B cell (primary cell): ENCODE data around the gene PLAAT3. TPM values are rescaled to one million over a fixed set of nuclear protein-coding genes. Genes with fewer than 3 reads are reported as not detected.

Experiments used
- ATAC-seq: fragments of 200-7000 bp; cut with Tn5 transposase; one replicate; pipeline ENCODE4 v1.10.0; 2021; ENCODE audit warnings: low read depth, mild to moderate bottlenecking, moderate number of reproducible peaks, moderate library complexity
- CTCF ChIA-PET: fragments of 350-600 bp; sonication (Branson Sonifier 250); formaldehyde crosslinking; loops from one replicate; lab custom pipeline; 2021; ENCODE audit warnings: antibody characterized with exemption, inconsistent platforms; lab: Charles Lee
- POLR2A ChIA-PET: fragments of 350-600 bp; sonication (Branson Sonifier 250); formaldehyde crosslinking; loops from one replicate; lab custom pipeline; 2021; ENCODE audit warnings: antibody characterized with exemption; lab: Charles Lee
- DNase-seq: peaks from one replicate; pipeline ENCODE4 v3.0.0; 2013
- H2AFZ ChIP-seq: 2 replicates; pipeline ENCODE4 v1.6.1; 2012; ENCODE audit warnings: mild to moderate bottlenecking, low read depth, low read length; ENCODE audit not compliant: insufficient read depth, poor library complexity, severe bottlenecking
- H3K27ac ChIP-seq, 2 donors: 1 replicate in 1 of 2; 2 replicates in 1 of 2; pipeline ENCODE4 v1.5.1; 2012 to 2013; ENCODE audit warnings: low read length in 2 of 2, mild to moderate bottlenecking in 2 of 2, moderate library complexity in 1 of 2
- H3K27me3 ChIP-seq, 4 experiments: fragments of 200-600 bp in 1 of 4; sonication (generic) in 1 of 4; replicated peaks in 1 of 4; 1 replicate in 2 of 4; 2 replicates in 2 of 4; pipeline versions ENCODE4 v1.6.1 to v1.7.0; 2013 to 2016; ENCODE audit warnings: low read length in 3 of 4, mild to moderate bottlenecking in 2 of 4, mixed read lengths in 1 of 4, moderate library complexity in 1 of 4; ENCODE audit not compliant: insufficient read depth in 4 of 4, control insufficient read depth in 3 of 4; ENCODE audit errors: control extremely low read depth in 1 of 4
- H3K36me3 ChIP-seq, 2 experiments: replicated peaks in 1 of 2; 1 replicate in 1 of 2; 2 replicates in 1 of 2; pipeline versions ENCODE4 v1.6.1 to v1.7.1; 2013; ENCODE audit warnings: low read length in 1 of 2; ENCODE audit not compliant: insufficient read depth in 2 of 2, control insufficient read depth in 1 of 2; ENCODE audit errors: control extremely low read depth in 1 of 2, extremely low read depth in 1 of 2
- H3K4me1 ChIP-seq, 2 donors: fragments of 200-600 bp in 1 of 2; sonication (generic) in 1 of 2; 1 replicate in 1 of 2; 2 replicates in 1 of 2; pipeline versions ENCODE4 v1.5.1 to v1.6.1; 2013 to 2017; ENCODE audit warnings: low read length in 2 of 2; ENCODE audit not compliant: control insufficient read depth in 2 of 2, insufficient read depth in 2 of 2
- H3K4me2 ChIP-seq: replicated peaks from 2 replicates; pipeline ENCODE3; 2012; ENCODE audit warnings: mild to moderate bottlenecking, low read depth, low read length; ENCODE audit not compliant: poor library complexity, severe bottlenecking
- H3K4me3 ChIP-seq, 5 experiments: fragments of 200-600 bp in 1 of 5; sonication (generic) in 1 of 5; 1 replicate in 3 of 5; 2 replicates in 2 of 5; pipeline versions ENCODE4 v1.5.1 to v1.7.0; 2011 to 2016; ENCODE audit warnings: low read length in 4 of 5, mild to moderate bottlenecking in 4 of 5, low read depth in 2 of 5, control low read depth in 1 of 5, moderate library complexity in 1 of 5; ENCODE audit not compliant: insufficient read depth in 1 of 5; ENCODE audit errors: control extremely low read depth in 1 of 5, extremely low read depth in 1 of 5
- H3K79me2 ChIP-seq: fragments of 200-600 bp; sonication (generic); one replicate; pipeline ENCODE4 v1.6.0; 2016; ENCODE audit warnings: low read length; ENCODE audit not compliant: control insufficient read depth, insufficient read depth
- H3K9ac ChIP-seq: fragments of 200-600 bp; sonication (generic); 2 replicates; pipeline ENCODE4 v1.6.1; 2017; ENCODE audit warnings: mild to moderate bottlenecking, low read length, moderate library complexity
- H3K9me3 ChIP-seq, 3 donors: one replicate each; pipeline versions ENCODE4 v1.6.1 to v1.7.1; 2013; ENCODE audit warnings: low read length in 2 of 3; ENCODE audit not compliant: control insufficient read depth in 2 of 3, insufficient read depth in 1 of 3; ENCODE audit errors: control extremely low read depth in 1 of 3
- H4K20me1 ChIP-seq: 2 replicates; pipeline ENCODE4 v1.6.0; 2012; ENCODE audit warnings: mild to moderate bottlenecking, low read length; ENCODE audit not compliant: insufficient read depth, control insufficient read depth, poor library complexity, severe bottlenecking
- H3K27ac Mint-ChIP-seq: one replicate; pipeline ENCODE4 v1.8.0; 2021; ENCODE audit warnings: mixed read lengths
- H3K27me3 Mint-ChIP-seq: one replicate; pipeline ENCODE4 v1.8.0; 2021; ENCODE audit warnings: mixed read lengths
- H3K4me1 Mint-ChIP-seq: one replicate; pipeline ENCODE4 v1.8.0; 2021; ENCODE audit warnings: mixed read lengths
- H3K4me3 Mint-ChIP-seq: one replicate; pipeline ENCODE4 v1.8.0; 2021; ENCODE audit warnings: mixed read lengths
- H3K9me3 Mint-ChIP-seq: one replicate; pipeline ENCODE4 v1.8.0; 2022; ENCODE audit warnings: mixed read lengths; ENCODE audit not compliant: insufficient read depth
- CTCF ChIP-seq: fragments of 200-600 bp; IDR thresholded peaks from one replicate; pipeline ENCODE4 v1.8.0; 2022; ENCODE audit warnings: antibody characterized with exemption, mild to moderate bottlenecking
- EZH2 ChIP-seq: IDR thresholded peaks from 2 replicates; pipeline ENCODE4 v1.6.1; 2012; ENCODE audit warnings: borderline replicate concordance, low read depth, mild to moderate bottlenecking, moderate library complexity, low read length; ENCODE audit not compliant: insufficient read depth, poor library complexity, severe bottlenecking
- WGBS: methylation state at CpG from one replicate; pipeline ENCODE4 v1.1.5; 2013; ENCODE audit warnings: missing lambda C conversion rate; ENCODE audit not compliant: insufficient coverage; 5-methylcytosine and 5-hydroxymethylcytosine counted together
- intact Hi-C: fragments of 100-400 bp; cut with micrococcal nuclease; formaldehyde crosslinking; loops from one replicate; pipeline ENCODE4 v1.10.0; 2022
- polyA plus RNA-seq: library from polyadenylated mRNA; depleted of rRNA; stranded (reverse); fragments of >200 nt; gene quantifications from 2 replicates; pipeline ENCODE4 v1.2.3, GENCODE V29; 2012
- total RNA-seq, 2 donors: library from RNA; stranded (reverse); fragments of 120-200 nt in 1 of 2; gene quantifications; 1 replicate in 1 of 2; 2 replicates in 1 of 2; pipeline versions ENCODE4 v1.2.3 to v1.2.4, GENCODE V29; 2013 to 2022

Gene PLAAT3
- total and polyA plus RNA-seq, 2 donors (not counting 1 experiment from before 2014, with no cell fraction given), result 2.3 to 3.1 TPM

- Mint-ChIP-seq H3K4me1 (peaks cover 37% of the 10 kb centered on the region), H3K4me3 (peak overlapping the region; percentile 84), H3K9me3 (no peaks in the 10 kb centered on the region), H3K27ac (peak overlapping the region; percentile 86), H3K27me3 (no peaks in the 10 kb centered on the region)
- 17% methylated on average over 6 of the region's 8 CpGs for WGBS
- ChIA-PET CTCF (interaction anchor here (1.1 to 2.2 kb wide), 8 partner anchors 8 to 201 kb away, joined by 3 to 11 read pairs (median 4); partner anchors contain the start of gene PLAAT2), POLR2A (interaction anchor here (0.5 kb wide), 1 partner anchor 24 kb away, joined by 6 read pairs; no protein-coding TSS in a partner anchor)
- Histone ChIP-seq H3K9me3 (no peaks in the 10 kb centered on the region), H3K4me2 (peak overlapping the region; percentile 90), H3K9ac (peak overlapping the region; percentile 77), H3K4me3 (peak overlapping the region in 4 of 5 experiments; percentile 64 to 89 (median 64)), H3K36me3 (no peaks in the 10 kb centered on the region), H2AFZ (peak overlapping the region; percentile 92), H3K27me3 (no peaks in the 10 kb centered on the region), H4K20me1 (no peaks in the 10 kb centered on the region), H3K27ac (peak overlapping the region; percentile 63), H3K79me2 (peaks cover 13% of the 10 kb centered on the region), H3K4me1 (peaks cover 17 to 28% of the 10 kb centered on the region in 2 donors)
- peak; percentile 33 for ATAC-seq
- intact Hi-C loops, result no loop called here
- TF ChIP-seq EZH2, result no peak
- no peak for TF ChIP-seq CTCF
- DNase-seq, result peak; percentile 31
Observed at GRCh38 chr11:63537293-63538101, 76.7 kb downstream of the PLAAT3 start.
